Left ventricle myocardium inferior (tissue), 1 donor: ENCODE results near the gene REPS2. TPM values are rescaled to one million over a fixed set of nuclear protein-coding genes. Genes with fewer than 3 reads are reported as not detected.
A peak's percentile ranks its signal among the peaks of the same experiment; 100 is the strongest.

Source experiments
- DNase-seq: peaks from one replicate; pipeline ENCODE4 v3.0.0-alpha.2; 2020
- H3K27ac ChIP-seq: fragments of 200-600 bp; replicated peaks from 2 replicates; pipeline ENCODE4 v1.8.0; 2021
- H3K27me3 ChIP-seq: fragments of 200-600 bp; 2 replicates; pipeline ENCODE4 v1.8.0; 2021; ENCODE audit warnings: low read depth
- H3K36me3 ChIP-seq: fragments of 200-600 bp; 2 replicates; pipeline ENCODE4 v1.8.0; 2021
- H3K4me1 ChIP-seq: fragments of 200-600 bp; 2 replicates; pipeline ENCODE4 v1.8.0; 2021
- H3K4me3 ChIP-seq: fragments of 200-600 bp; 2 replicates; pipeline ENCODE4 v1.8.0; 2021; ENCODE audit warnings: mild to moderate bottlenecking, moderate library complexity
- H3K9me3 ChIP-seq: fragments of 200-600 bp; replicated peaks from 2 replicates; pipeline ENCODE4 v1.8.0; 2021
- CTCF ChIP-seq: fragments of 200-600 bp; IDR thresholded peaks from 2 replicates; pipeline ENCODE4 v1.8.0; 2021; ENCODE audit warnings: antibody characterized with exemption, mild to moderate bottlenecking, borderline replicate concordance
- intact Hi-C: fragments of 100-400 bp; cut with micrococcal nuclease; formaldehyde crosslinking; loops from one replicate; pipeline ENCODE4 v1.11.0; 2022
- total RNA-seq: library from RNA; stranded (reverse); fragmentation: NEBNext Ultra II Directional; extraction: Animal tissue kit (Norgen Biotek cat#: 25700); gene quantifications from one replicate; pipeline ENCODE4 v1.2.1, GENCODE V29; 2021
- donor health status: DM: no; HTN: yes; CAD: no; lungs with severe emphysema.

REPS2 gene
- total RNA-seq, 1 donor from 2014 or later, result 7.6 TPM

- Histone ChIP-seq H3K27me3 (no peaks in the 10 kb centered on the region), H3K36me3 (no peaks in the 10 kb centered on the region), H3K4me3 (no peak overlapping the region), H3K9me3 (no peaks in the 10 kb centered on the region), H3K27ac (peak overlapping the region; percentile 33), H3K4me1 (no peaks in the 10 kb centered on the region)
- no peak for TF ChIP-seq CTCF
- intact Hi-C loops, result no loop called here
- no peak for DNase-seq
Observed at GRCh38 chrX:17028356-17028755, 81.9 kb downstream of the REPS2 start.

- H3K9me3 ChIP-seq, result no peaks in the 10 kb centered on the region
- H3K27ac ChIP-seq, result no peak overlapping the region
- intact Hi-C loops, result no loop called here
Observed at GRCh38 chrX:17030092-17030491, 83.6 kb downstream of the REPS2 start.

GRCh38 chrX:17030580-17031270 lies 84.3 kb downstream of the REPS2 start:
- Histone ChIP-seq H3K4me3 (no peak overlapping the region), H3K27me3 (no peaks in the 10 kb centered on the region), H3K4me1 (no peaks in the 10 kb centered on the region), H3K36me3 (no peaks in the 10 kb centered on the region), H3K9me3 (no peaks in the 10 kb centered on the region), H3K27ac (no peak overlapping the region)
- no peak for DNase-seq
- no peak for TF ChIP-seq CTCF
- intact Hi-C loops, result no loop called here

More at GRCh38 chrX:17030092-17030491, 83.6 kb downstream of the REPS2 start:
- TF ChIP-seq CTCF, result no peak
- DNase-seq, result no peak
- Histone ChIP-seq H3K36me3 (no peaks in the 10 kb centered on the region), H3K4me1 (no peaks in the 10 kb centered on the region), H3K4me3 (no peak overlapping the region), H3K27me3 (no peaks in the 10 kb centered on the region)

- Histone ChIP-seq H3K27ac (no peak overlapping the region), H3K4me1 (no peaks in the 10 kb centered on the region)
- intact Hi-C loops, result no loop called here
Observed at GRCh38 chrX:17031827-17032226, 85.4 kb downstream of the REPS2 start.

GRCh38 chrX:17032351-17032750 lies 85.9 kb downstream of the REPS2 start:
- intact Hi-C loops, result no loop called here
- DNase-seq, result no peak
- no peaks in the 10 kb centered on the region for H3K27me3 ChIP-seq
- H3K4me3 ChIP-seq, result no peak overlapping the region
- no peaks in the 10 kb centered on the region for H3K4me1 ChIP-seq
- H3K36me3 ChIP-seq, result no peaks in the 10 kb centered on the region
- TF ChIP-seq CTCF, result no peak
- H3K27ac ChIP-seq, result no peak overlapping the region
- H3K9me3 ChIP-seq, result no peaks in the 10 kb centered on the region

More at GRCh38 chrX:17031827-17032226, 85.4 kb downstream of the REPS2 start:
- Histone ChIP-seq H3K36me3 (no peaks in the 10 kb centered on the region), H3K9me3 (no peaks in the 10 kb centered on the region), H3K27me3 (no peaks in the 10 kb centered on the region), H3K4me3 (no peak overlapping the region)
- DNase-seq, result no peak
- no peak for TF ChIP-seq CTCF
